Sigmoid colon (tissue), 4 donors: ENCODE data around the gene ZNF839.

Source experiments
- EP300 ChIP-seq, 4 donors: sonication (generic); formaldehyde crosslinking; IDR thresholded peaks; one replicate each; pipeline ENCODE4 v1.6.1; 2017; ENCODE audit warnings: antibody characterized with exemption in 4 of 4
- POLR2A ChIP-seq, 2 donors: fragments of 450-650 bp; IDR thresholded peaks; one replicate each; pipeline ENCODE4 v1.6.1; 2016; ENCODE audit warnings: antibody characterized with exemption in 2 of 2, mild to moderate bottlenecking in 2 of 2, moderate library complexity in 2 of 2
- TF ChIP-seq, protein P1 (sequence below), 4 experiments: fragments of 450-650 bp in 3 of 4; fragments of 200-600 bp in 1 of 4; IDR thresholded peaks; one replicate each; pipeline ENCODE4 v1.5.1; 2016 to 2019; ENCODE audit warnings: antibody characterized with exemption in 4 of 4, mild to moderate bottlenecking in 3 of 4, moderate library complexity in 2 of 4

GRCh38 chr14:102375119-102375518 is 55.6 kb downstream of the ZNF839 start:
- TF ChIP-seq POLR2A (IDR thresholded peaks at IDR 0.05) (no peak), EP300 (IDR thresholded peaks at IDR 0.05) (no peak)
- TF ChIP-seq, protein P1, sequence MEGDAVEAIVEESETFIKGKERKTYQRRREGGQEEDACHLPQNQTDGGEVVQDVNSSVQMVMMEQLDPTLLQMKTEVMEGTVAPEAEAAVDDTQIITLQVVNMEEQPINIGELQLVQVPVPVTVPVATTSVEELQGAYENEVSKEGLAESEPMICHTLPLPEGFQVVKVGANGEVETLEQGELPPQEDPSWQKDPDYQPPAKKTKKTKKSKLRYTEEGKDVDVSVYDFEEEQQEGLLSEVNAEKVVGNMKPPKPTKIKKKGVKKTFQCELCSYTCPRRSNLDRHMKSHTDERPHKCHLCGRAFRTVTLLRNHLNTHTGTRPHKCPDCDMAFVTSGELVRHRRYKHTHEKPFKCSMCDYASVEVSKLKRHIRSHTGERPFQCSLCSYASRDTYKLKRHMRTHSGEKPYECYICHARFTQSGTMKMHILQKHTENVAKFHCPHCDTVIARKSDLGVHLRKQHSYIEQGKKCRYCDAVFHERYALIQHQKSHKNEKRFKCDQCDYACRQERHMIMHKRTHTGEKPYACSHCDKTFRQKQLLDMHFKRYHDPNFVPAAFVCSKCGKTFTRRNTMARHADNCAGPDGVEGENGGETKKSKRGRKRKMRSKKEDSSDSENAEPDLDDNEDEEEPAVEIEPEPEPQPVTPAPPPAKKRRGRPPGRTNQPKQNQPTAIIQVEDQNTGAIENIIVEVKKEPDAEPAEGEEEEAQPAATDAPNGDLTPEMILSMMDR (IDR thresholded peaks at IDR 0.05): no peak
